HEK293 (cell line): ENCODE measurements around the gene ZEB2.

Experiments used
- CTCF ChIA-PET: fragments of 350-600 bp; formaldehyde crosslinking; extraction: SDS; loops from one replicate; lab custom pipeline; 2021; ENCODE audit warnings: antibody characterized with exemption; lab: Yijun Ruan, JAX
- POLR2A ChIA-PET: fragments of 300-600 bp; formaldehyde crosslinking; extraction: SDS; loops from one replicate; lab custom pipeline; 2020; ENCODE audit warnings: antibody characterized with exemption, inconsistent platforms; lab: Yijun Ruan, JAX
- H3K27ac ChIP-seq: fragments of 200-500 bp; sonication (Bioruptor generic); 2 replicates; pipeline ENCODE4 v1.5.1; 2014; ENCODE audit warnings: low read depth, low read length, control low read depth, inconsistent platforms; ENCODE audit errors: extremely low read depth
- H3K36me3 ChIP-seq, 2 experiments: fragments of 200-500 bp in 1 of 2; sonication (Bioruptor generic) in 1 of 2; 1 replicate in 1 of 2; 2 replicates in 1 of 2; pipeline ENCODE4 v1.5.1; 2014 to 2017; ENCODE audit warnings: inconsistent platforms in 2 of 2, low read length in 2 of 2; ENCODE audit not compliant: control insufficient read depth in 2 of 2, insufficient read depth in 1 of 2
- H3K4me1 ChIP-seq: fragments of 200-500 bp; sonication (Bioruptor generic); 2 replicates; pipeline ENCODE4 v1.5.1; 2014; ENCODE audit warnings: mild to moderate bottlenecking, low read length, inconsistent platforms; ENCODE audit not compliant: control insufficient read depth, insufficient read depth
- H3K4me3 ChIP-seq: 2 replicates; pipeline ENCODE4 v1.5.1; 2011; ENCODE audit warnings: low read depth, mild to moderate bottlenecking, control low read depth, low read length, moderate library complexity
- H3K9me3 ChIP-seq: fragments of 200-500 bp; sonication (Bioruptor generic); 2 replicates; pipeline ENCODE4 v1.5.1; 2014; ENCODE audit warnings: low read depth, low read length, inconsistent platforms; ENCODE audit not compliant: control insufficient read depth, insufficient read depth
- KLF7 ChIP-seq: fragments of 450-650 bp; formaldehyde crosslinking; IDR thresholded peaks from 2 replicates; pipeline ENCODE4 v1.5.1; 2016; ENCODE audit warnings: missing biosample characterization, missing genetic modification characterization, borderline replicate concordance
- KLF8 ChIP-seq: fragments of 450-650 bp; formaldehyde crosslinking; IDR thresholded peaks from 2 replicates; pipeline ENCODE4 v1.5.1; 2016; ENCODE audit warnings: missing biosample characterization, missing genetic modification characterization
- ZNF10 ChIP-seq: fragments of 450-650 bp; formaldehyde crosslinking; IDR thresholded peaks from 2 replicates; pipeline ENCODE4 v1.5.1; 2017; ENCODE audit warnings: missing biosample characterization, missing genetic modification characterization
- ZNF112 ChIP-seq: fragments of 450-650 bp; formaldehyde crosslinking; IDR thresholded peaks from 2 replicates; pipeline ENCODE4 v1.5.0; 2017; ENCODE audit warnings: missing biosample characterization, missing genetic modification characterization
- ZNF157 ChIP-seq: fragments of 450-650 bp; formaldehyde crosslinking; IDR thresholded peaks from 2 replicates; pipeline ENCODE4 v1.5.1; 2016; ENCODE audit warnings: missing biosample characterization, missing genetic modification characterization
- ZNF211 ChIP-seq: fragments of 450-650 bp; formaldehyde crosslinking; IDR thresholded peaks from 2 replicates; pipeline ENCODE4 v1.5.1; 2016; ENCODE audit warnings: low read depth, missing biosample characterization, missing genetic modification characterization
- ZNF221 ChIP-seq: fragments of 450-650 bp; formaldehyde crosslinking; IDR thresholded peaks from 2 replicates; pipeline ENCODE4 v1.5.1; 2017; ENCODE audit warnings: missing biosample characterization, missing genetic modification characterization, borderline replicate concordance
- ZNF239 ChIP-seq: fragments of 450-650 bp; formaldehyde crosslinking; IDR thresholded peaks from 2 replicates; pipeline ENCODE4 v1.5.1; 2016; ENCODE audit warnings: missing biosample characterization, missing genetic modification characterization
- ZNF266 ChIP-seq: fragments of 450-650 bp; formaldehyde crosslinking; IDR thresholded peaks from 2 replicates; pipeline ENCODE4 v1.5.1; 2016; ENCODE audit warnings: missing biosample characterization, missing genetic modification characterization, low read depth
- ZNF324 ChIP-seq: fragments of 450-650 bp; formaldehyde crosslinking; IDR thresholded peaks from 2 replicates; pipeline ENCODE4 v1.5.1; 2016; ENCODE audit warnings: missing biosample characterization, missing genetic modification characterization
- ZNF433 ChIP-seq: fragments of 450-650 bp; formaldehyde crosslinking; IDR thresholded peaks from 2 replicates; pipeline ENCODE4 v1.5.1; 2016; ENCODE audit warnings: missing biosample characterization, missing genetic modification characterization, low read depth
- ZNF510 ChIP-seq: fragments of 450-650 bp; formaldehyde crosslinking; IDR thresholded peaks from 2 replicates; pipeline ENCODE4 v1.5.1; 2018; ENCODE audit warnings: mild to moderate bottlenecking, missing genetic modification characterization, missing biosample characterization; ENCODE audit not compliant: insufficient replicate concordance
- ZNF514 ChIP-seq: fragments of 450-650 bp; formaldehyde crosslinking; IDR thresholded peaks from 2 replicates; pipeline ENCODE4 v1.5.1; 2016; ENCODE audit warnings: missing biosample characterization, missing genetic modification characterization
- ZNF530 ChIP-seq: fragments of 450-650 bp; formaldehyde crosslinking; IDR thresholded peaks from 2 replicates; pipeline ENCODE4 v1.5.1; 2016; ENCODE audit warnings: low read depth, missing biosample characterization, missing genetic modification characterization
- ZNF549 ChIP-seq: fragments of 450-650 bp; IDR thresholded peaks from 2 replicates; pipeline ENCODE4 v1.5.1; 2018; ENCODE audit warnings: missing biosample characterization, missing genetic modification characterization, mild to moderate bottlenecking, inconsistent platforms, moderate library complexity
- ZNF585B ChIP-seq: fragments of 450-650 bp; formaldehyde crosslinking; IDR thresholded peaks from 2 replicates; pipeline ENCODE4 v1.5.1; 2016; ENCODE audit warnings: missing biosample characterization, missing genetic modification characterization
- ZNF626 ChIP-seq: fragments of 450-650 bp; sonication (Bioruptor Pico); formaldehyde crosslinking; IDR thresholded peaks from 2 replicates; pipeline ENCODE4 v1.5.1; 2018; ENCODE audit warnings: missing biosample characterization, missing genetic modification characterization, inconsistent platforms
- ZNF677 ChIP-seq: fragments of 450-650 bp; IDR thresholded peaks from 2 replicates; pipeline ENCODE4 v1.5.0; 2018; ENCODE audit warnings: missing biosample characterization, mild to moderate bottlenecking, missing genetic modification characterization, moderate library complexity
- ZNF76 ChIP-seq: fragments of 450-650 bp; formaldehyde crosslinking; IDR thresholded peaks from 2 replicates; pipeline ENCODE4; 2016; ENCODE audit warnings: low read depth, missing biosample characterization, missing genetic modification characterization, borderline replicate concordance
- TF ChIP-seq, protein P1 (sequence below): fragments of 450-650 bp; formaldehyde crosslinking; IDR thresholded peaks from 2 replicates; pipeline ENCODE4 v1.5.1; 2016; ENCODE audit warnings: missing biosample characterization, missing genetic modification characterization
- TF ChIP-seq, protein P2 (sequence below): fragments of 450-650 bp; formaldehyde crosslinking; IDR thresholded peaks from 2 replicates; pipeline ENCODE4 v1.5.1; 2017; ENCODE audit warnings: missing biosample characterization, mild to moderate bottlenecking, missing genetic modification characterization, moderate library complexity
- TF ChIP-seq, protein P3 (sequence below): fragments of 450-650 bp; formaldehyde crosslinking; IDR thresholded peaks from 2 replicates; pipeline ENCODE4 v1.5.1; 2016; ENCODE audit warnings: missing biosample characterization, missing genetic modification characterization
- TF ChIP-seq, protein P4 (sequence below): fragments of 450-650 bp; formaldehyde crosslinking; IDR thresholded peaks from 2 replicates; pipeline ENCODE4 v1.5.1; 2017; ENCODE audit warnings: missing biosample characterization, missing genetic modification characterization
- TF ChIP-seq, protein P5 (sequence below): fragments of 450-650 bp; formaldehyde crosslinking; IDR thresholded peaks from 2 replicates; pipeline ENCODE4 v1.5.1; 2016; ENCODE audit warnings: missing biosample characterization, missing genetic modification characterization

ZEB2 gene

DNA sequence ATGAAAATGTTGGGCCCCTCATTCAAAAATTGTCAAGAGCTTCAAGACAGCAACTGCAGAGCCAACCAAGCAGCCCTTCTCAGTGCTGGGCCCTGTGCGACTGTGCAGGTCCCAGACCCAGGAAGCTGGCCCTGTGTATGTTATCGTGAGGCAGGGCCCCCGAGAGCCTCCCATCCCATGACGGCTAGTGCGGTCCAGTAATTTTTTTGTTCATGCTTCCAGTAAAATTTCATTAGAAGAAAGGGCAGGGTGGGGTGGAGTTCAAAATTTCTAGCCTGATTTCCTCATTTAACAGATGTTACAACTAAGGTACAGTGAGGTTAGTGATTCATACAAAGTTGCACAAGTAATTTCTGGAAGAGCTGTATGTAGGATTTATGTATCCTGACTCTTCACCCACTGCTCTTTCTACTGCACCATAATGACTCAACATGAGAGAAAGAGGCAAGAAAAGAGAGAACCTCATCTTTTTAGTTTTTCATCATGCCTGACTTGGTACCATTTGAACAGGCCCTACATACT, 105.5 kb downstream of the ZEB2 start:
- CTCF ChIA-PET: interaction anchor here (0.6 kb wide), 2 partner anchors 19 to 354 kb away, joined by 3 read pairs; no protein-coding TSS in a partner anchor
- Histone ChIP-seq H3K9me3 (no peaks in the 10 kb centered on the region), H3K4me1 (no peaks in the 10 kb centered on the region), H3K27ac (no peak overlapping the region), H3K36me3 (peaks cover 0 to 9% of the 10 kb centered on the region in 2 experiments; a peak in 1 of 3 replicates)
- TF ChIP-seq ZNF433 (tag by site-specific recombination) (no peak), ZNF221 (tag by site-specific recombination) (no peak), ZNF510 (tag by site-specific recombination) (no peak), ZNF324 (tag by site-specific recombination) (no peak), ZNF530 (tag by site-specific recombination) (no peak), ZNF211 (tag by site-specific recombination) (no peak), ZNF585B (tag by site-specific recombination) (no peak), ZNF10 (no peak), ZNF549 (no peak), ZNF157 (tag by site-specific recombination) (no peak), ZNF112 (tag by site-specific recombination) (no peak), KLF7 (no peak), ZNF76 (no peak)
- TF ChIP-seq, protein P1, sequence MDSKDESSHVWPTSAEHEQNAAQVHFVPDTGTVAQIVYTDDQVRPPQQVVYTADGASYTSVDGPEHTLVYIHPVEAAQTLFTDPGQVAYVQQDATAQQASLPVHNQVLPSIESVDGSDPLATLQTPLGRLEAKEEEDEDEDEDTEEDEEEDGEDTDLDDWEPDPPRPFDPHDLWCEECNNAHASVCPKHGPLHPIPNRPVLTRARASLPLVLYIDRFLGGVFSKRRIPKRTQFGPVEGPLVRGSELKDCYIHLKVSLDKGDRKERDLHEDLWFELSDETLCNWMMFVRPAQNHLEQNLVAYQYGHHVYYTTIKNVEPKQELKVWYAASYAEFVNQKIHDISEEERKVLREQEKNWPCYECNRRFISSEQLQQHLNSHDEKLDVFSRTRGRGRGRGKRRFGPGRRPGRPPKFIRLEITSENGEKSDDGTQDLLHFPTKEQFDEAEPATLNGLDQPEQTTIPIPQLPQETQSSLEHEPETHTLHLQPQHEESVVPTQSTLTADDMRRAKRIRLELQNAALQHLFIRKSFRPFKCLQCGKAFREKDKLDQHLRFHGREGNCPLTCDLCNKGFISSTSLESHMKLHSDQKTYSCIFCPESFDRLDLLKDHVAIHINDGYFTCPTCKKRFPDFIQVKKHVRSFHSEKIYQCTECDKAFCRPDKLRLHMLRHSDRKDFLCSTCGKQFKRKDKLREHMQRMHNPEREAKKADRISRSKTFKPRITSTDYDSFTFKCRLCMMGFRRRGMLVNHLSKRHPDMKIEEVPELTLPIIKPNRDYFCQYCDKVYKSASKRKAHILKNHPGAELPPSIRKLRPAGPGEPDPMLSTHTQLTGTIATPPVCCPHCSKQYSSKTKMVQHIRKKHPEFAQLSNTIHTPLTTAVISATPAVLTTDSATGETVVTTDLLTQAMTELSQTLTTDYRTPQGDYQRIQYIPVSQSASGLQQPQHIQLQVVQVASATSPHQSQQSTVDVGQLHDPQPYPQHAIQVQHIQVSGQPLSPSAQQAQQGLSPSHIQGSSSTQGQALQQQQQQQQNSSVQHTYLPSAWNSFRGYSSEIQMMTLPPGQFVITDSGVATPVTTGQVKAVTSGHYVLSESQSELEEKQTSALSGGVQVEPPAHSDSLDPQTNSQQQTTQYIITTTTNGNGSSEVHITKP (tag by site-specific recombination): no peak
- TF ChIP-seq, protein P2, sequence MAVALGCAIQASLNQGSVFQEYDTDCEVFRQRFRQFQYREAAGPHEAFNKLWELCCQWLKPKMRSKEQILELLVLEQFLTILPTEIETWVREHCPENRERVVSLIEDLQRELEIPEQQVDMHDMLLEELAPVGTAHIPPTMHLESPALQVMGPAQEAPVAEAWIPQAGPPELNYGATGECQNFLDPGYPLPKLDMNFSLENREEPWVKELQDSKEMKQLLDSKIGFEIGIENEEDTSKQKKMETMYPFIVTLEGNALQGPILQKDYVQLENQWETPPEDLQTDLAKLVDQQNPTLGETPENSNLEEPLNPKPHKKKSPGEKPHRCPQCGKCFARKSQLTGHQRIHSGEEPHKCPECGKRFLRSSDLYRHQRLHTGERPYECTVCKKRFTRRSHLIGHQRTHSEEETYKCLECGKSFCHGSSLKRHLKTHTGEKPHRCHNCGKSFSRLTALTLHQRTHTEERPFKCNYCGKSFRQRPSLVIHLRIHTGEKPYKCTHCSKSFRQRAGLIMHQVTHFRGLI (tag by site-specific recombination): no peak
- TF ChIP-seq, all 188 proteins: peak for 0
- POLR2A ChIA-PET: no interaction called here
- no peak overlapping the region for H3K4me3 ChIP-seq

DNA sequence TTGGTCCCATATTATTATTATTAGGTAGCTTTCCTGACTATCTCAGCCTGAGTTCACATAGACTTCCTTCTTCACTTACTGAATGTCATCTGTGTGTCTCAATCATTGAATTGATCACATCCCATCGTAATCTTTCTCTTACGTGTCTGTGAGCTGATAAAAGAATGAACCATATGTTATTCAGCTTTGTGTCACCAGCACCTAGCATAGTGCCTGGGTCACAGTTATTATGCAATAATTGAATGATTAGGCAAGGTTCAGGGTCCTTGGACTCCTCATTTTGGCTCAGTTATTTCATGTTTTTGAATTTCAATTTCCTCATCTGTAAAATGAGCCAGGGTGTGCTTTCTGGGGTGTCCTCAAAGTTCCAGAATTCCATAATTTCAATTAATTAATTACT, 107.2 kb downstream of the ZEB2 start:
- H3K4me1 ChIP-seq: no peaks in the 10 kb centered on the region
- ChIA-PET CTCF (interaction anchor here (0.6 kb wide), 1 partner anchor 899 kb away, joined by 3 read pairs; no protein-coding TSS in a partner anchor), POLR2A (no interaction called here)
- H3K27ac ChIP-seq: no peak overlapping the region
- H3K9me3 ChIP-seq: no peaks in the 10 kb centered on the region
- no peak overlapping the region for H3K4me3 ChIP-seq
- peaks cover 0 to 12% of the 10 kb centered on the region in 2 experiments; a peak in 1 of 3 replicates for H3K36me3 ChIP-seq
- TF ChIP-seq, protein P3, sequence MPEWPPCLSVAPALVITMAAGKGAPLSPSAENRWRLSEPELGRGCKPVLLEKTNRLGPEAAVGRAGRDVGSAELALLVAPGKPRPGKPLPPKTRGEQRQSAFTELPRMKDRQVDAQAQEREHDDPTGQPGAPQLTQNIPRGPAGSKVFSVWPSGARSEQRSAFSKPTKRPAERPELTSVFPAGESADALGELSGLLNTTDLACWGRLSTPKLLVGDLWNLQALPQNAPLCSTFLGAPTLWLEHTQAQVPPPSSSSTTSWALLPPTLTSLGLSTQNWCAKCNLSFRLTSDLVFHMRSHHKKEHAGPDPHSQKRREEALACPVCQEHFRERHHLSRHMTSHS (tag by site-specific recombination): no peak
- TF ChIP-seq ZNF626 (tag by site-specific recombination) (no peak), ZNF266 (no peak), ZNF549 (no peak), ZNF585B (tag by site-specific recombination) (no peak), ZNF239 (no peak), KLF8 (no peak), ZNF530 (tag by site-specific recombination) (no peak), ZNF514 (tag by site-specific recombination) (no peak), ZNF677 (tag by site-specific recombination) (no peak)
- TF ChIP-seq, protein P4, sequence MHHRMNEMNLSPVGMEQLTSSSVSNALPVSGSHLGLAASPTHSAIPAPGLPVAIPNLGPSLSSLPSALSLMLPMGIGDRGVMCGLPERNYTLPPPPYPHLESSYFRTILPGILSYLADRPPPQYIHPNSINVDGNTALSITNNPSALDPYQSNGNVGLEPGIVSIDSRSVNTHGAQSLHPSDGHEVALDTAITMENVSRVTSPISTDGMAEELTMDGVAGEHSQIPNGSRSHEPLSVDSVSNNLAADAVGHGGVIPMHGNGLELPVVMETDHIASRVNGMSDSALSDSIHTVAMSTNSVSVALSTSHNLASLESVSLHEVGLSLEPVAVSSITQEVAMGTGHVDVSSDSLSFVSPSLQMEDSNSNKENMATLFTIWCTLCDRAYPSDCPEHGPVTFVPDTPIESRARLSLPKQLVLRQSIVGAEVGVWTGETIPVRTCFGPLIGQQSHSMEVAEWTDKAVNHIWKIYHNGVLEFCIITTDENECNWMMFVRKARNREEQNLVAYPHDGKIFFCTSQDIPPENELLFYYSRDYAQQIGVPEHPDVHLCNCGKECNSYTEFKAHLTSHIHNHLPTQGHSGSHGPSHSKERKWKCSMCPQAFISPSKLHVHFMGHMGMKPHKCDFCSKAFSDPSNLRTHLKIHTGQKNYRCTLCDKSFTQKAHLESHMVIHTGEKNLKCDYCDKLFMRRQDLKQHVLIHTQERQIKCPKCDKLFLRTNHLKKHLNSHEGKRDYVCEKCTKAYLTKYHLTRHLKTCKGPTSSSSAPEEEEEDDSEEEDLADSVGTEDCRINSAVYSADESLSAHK (tag by site-specific recombination): no peak
- TF ChIP-seq, protein P5, sequence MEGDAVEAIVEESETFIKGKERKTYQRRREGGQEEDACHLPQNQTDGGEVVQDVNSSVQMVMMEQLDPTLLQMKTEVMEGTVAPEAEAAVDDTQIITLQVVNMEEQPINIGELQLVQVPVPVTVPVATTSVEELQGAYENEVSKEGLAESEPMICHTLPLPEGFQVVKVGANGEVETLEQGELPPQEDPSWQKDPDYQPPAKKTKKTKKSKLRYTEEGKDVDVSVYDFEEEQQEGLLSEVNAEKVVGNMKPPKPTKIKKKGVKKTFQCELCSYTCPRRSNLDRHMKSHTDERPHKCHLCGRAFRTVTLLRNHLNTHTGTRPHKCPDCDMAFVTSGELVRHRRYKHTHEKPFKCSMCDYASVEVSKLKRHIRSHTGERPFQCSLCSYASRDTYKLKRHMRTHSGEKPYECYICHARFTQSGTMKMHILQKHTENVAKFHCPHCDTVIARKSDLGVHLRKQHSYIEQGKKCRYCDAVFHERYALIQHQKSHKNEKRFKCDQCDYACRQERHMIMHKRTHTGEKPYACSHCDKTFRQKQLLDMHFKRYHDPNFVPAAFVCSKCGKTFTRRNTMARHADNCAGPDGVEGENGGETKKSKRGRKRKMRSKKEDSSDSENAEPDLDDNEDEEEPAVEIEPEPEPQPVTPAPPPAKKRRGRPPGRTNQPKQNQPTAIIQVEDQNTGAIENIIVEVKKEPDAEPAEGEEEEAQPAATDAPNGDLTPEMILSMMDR (tag by site-specific recombination): no peak
